Neural cell (in vitro differentiated cells): ENCODE data around the gene DNM3. TPM values are rescaled to one million over a fixed set of nuclear protein-coding genes. Genes with fewer than 3 reads are reported as not detected.
"Not testable (repeated sequence)": the region's sequence is repeated elsewhere in the genome, so short reads cannot be mapped to it uniquely, and the experiment has no call there.

Experiments used
- H2AFZ ChIP-seq: fragments of 200-600, 300-800 bp; sonication (generic), shearing (Covaris generic); 2 replicates; pipeline ENCODE4 v1.6.0; 2014; ENCODE audit warnings: low read depth, mild to moderate bottlenecking, antibody characterized with exemption, low read length, moderate library complexity
- H3F3A ChIP-seq: fragments of 200-600 bp; shearing (Covaris generic); 2 replicates; pipeline ENCODE4 v1.6.1; 2016; ENCODE audit warnings: mild to moderate bottlenecking, moderate library complexity, mixed read lengths, antibody characterized with exemption, low read length; ENCODE audit not compliant: insufficient read depth, poor library complexity, severe bottlenecking
- H3K27ac ChIP-seq: fragments of 200-600, 300-800 bp; sonication (generic), shearing (Covaris generic); 2 replicates; pipeline ENCODE4 v1.5.1; 2014; ENCODE audit warnings: mild to moderate bottlenecking, low read length, moderate library complexity
- H3K27me3 ChIP-seq: fragments of 300-800, 200-600 bp; sonication (generic), shearing (Covaris generic); 2 replicates; pipeline ENCODE4 v1.6.0; 2014; ENCODE audit warnings: mild to moderate bottlenecking, low read depth, low read length, moderate library complexity; ENCODE audit not compliant: insufficient read depth
- H3K36me3 ChIP-seq: fragments of 300-800, 200-600 bp; sonication (generic), shearing (Covaris generic); 2 replicates; pipeline ENCODE4 v1.5.1; 2014; ENCODE audit warnings: mild to moderate bottlenecking, antibody characterized with exemption, low read length, moderate library complexity; ENCODE audit not compliant: insufficient read depth
- H3K4me2 ChIP-seq: fragments of 300-800, 200-600 bp; sonication (generic), shearing (Covaris generic); 2 replicates; pipeline ENCODE4 v1.6.0; 2014; ENCODE audit warnings: mild to moderate bottlenecking, low read length
- H3K4me3 ChIP-seq: fragments of 300-800, 200-600 bp; sonication (generic), shearing (Covaris generic); 2 replicates; pipeline ENCODE4 v1.5.1; 2014; ENCODE audit warnings: mild to moderate bottlenecking, low read length, moderate library complexity
- H3K79me2 ChIP-seq: fragments of 200-600 bp; shearing (Covaris generic); replicated peaks from 2 replicates; pipeline ENCODE4 v1.6.0; 2014; ENCODE audit warnings: mild to moderate bottlenecking, low read length, moderate library complexity; ENCODE audit not compliant: insufficient read depth
- H3K9ac ChIP-seq: fragments of 300-800, 200-600 bp; sonication (generic), shearing (Covaris generic); 2 replicates; pipeline ENCODE4 v1.6.1; 2016; ENCODE audit warnings: mild to moderate bottlenecking, low read length, mixed read lengths
- H3K9me2 ChIP-seq: fragments of 200-600 bp; shearing (Covaris generic); 2 replicates; pipeline ENCODE4 v1.6.1; 2016; ENCODE audit warnings: mild to moderate bottlenecking, low read length, mixed read lengths; ENCODE audit not compliant: insufficient read depth
- H3K9me3 ChIP-seq: fragments of 200-600, 300-800 bp; sonication (generic), shearing (Covaris generic); 2 replicates; pipeline ENCODE4 v1.6.1; 2016; ENCODE audit warnings: mild to moderate bottlenecking, mixed run types, low read length, moderate library complexity, mixed read lengths
- H4K20me1 ChIP-seq: fragments of 200-600 bp; shearing (Covaris generic); 2 replicates; pipeline ENCODE4 v1.6.1; 2016; ENCODE audit warnings: mild to moderate bottlenecking, mixed run types; ENCODE audit not compliant: insufficient read depth
- CTCF ChIP-seq: fragments of 450-650 bp; IDR thresholded peaks from 2 replicates; pipeline ENCODE4 v1.5.1; 2014; ENCODE audit warnings: antibody characterized with exemption, mild to moderate bottlenecking, moderate library complexity; ENCODE audit not compliant: poor library complexity, severe bottlenecking
- EP300 ChIP-seq: fragments of 450-650 bp; conservative IDR thresholded peaks from 2 replicates; pipeline ENCODE4 v1.6.1; 2014; ENCODE audit warnings: antibody characterized with exemption, mild to moderate bottlenecking, moderate library complexity; ENCODE audit not compliant: poor library complexity, severe bottlenecking
- EZH2 ChIP-seq: fragments of 200-600, 300-800 bp; shearing (Covaris generic), sonication (generic); IDR thresholded peaks from 2 replicates; pipeline ENCODE4 v1.6.1; 2014; ENCODE audit warnings: antibody characterized with exemption, low read length, borderline replicate concordance, mild to moderate bottlenecking; ENCODE audit not compliant: insufficient read depth, poor library complexity, severe bottlenecking
- MXI1 ChIP-seq: fragments of 450-650 bp; conservative IDR thresholded peaks from 2 replicates; pipeline ENCODE4 v1.6.1; 2014; ENCODE audit warnings: antibody characterized with exemption, mild to moderate bottlenecking; ENCODE audit not compliant: poor library complexity, severe bottlenecking
- POLR2AphosphoS5 ChIP-seq: IDR thresholded peaks from 2 replicates; pipeline ENCODE4 v1.6.1; 2012
- RAD21 ChIP-seq: fragments of 450-650 bp; conservative IDR thresholded peaks from 2 replicates; pipeline ENCODE4 v1.6.1; 2014; ENCODE audit warnings: antibody characterized with exemption, mild to moderate bottlenecking, moderate library complexity
- REST ChIP-seq: IDR thresholded peaks from 2 replicates; pipeline ENCODE4 v1.6.1; 2012; ENCODE audit warnings: borderline replicate concordance
- SMC3 ChIP-seq: fragments of 450-650 bp; conservative IDR thresholded peaks from 2 replicates; pipeline ENCODE4 v1.6.1; 2014; ENCODE audit warnings: antibody characterized with exemption, mild to moderate bottlenecking, moderate library complexity; ENCODE audit not compliant: poor library complexity
- TAF1 ChIP-seq: IDR thresholded peaks from 2 replicates; pipeline ENCODE4 v1.6.1; 2012; ENCODE audit warnings: low read depth
- polyA plus RNA-seq: library from polyadenylated mRNA; depleted of rRNA; stranded (reverse); fragments of >200 nt; gene quantifications from 2 replicates; pipeline ENCODE4 v1.2.3, GENCODE V29; 2014

DNM3 gene
- polyA plus RNA-seq, 1 donor from 2014 or later = 37.1 TPM

- TF ChIP-seq REST = no peak
- no peak for TF ChIP-seq RAD21
- TF ChIP-seq SMC3 = no peak
- no peak for TF ChIP-seq TAF1
- TF ChIP-seq EP300 = no peak
- TF ChIP-seq CTCF = no peak
- TF ChIP-seq EZH2 = no peak
These were observed 212.9 kb downstream of the DNM3 start for GRCh38 chr1:172054172-172054571.

GRCh38 chr1:172055816-172056419 is 214.6 kb downstream of the DNM3 start:
- H3K27me3 ChIP-seq, H3K79me2 ChIP-seq, H3K27ac ChIP-seq, H4K20me1 ChIP-seq, H3K9ac ChIP-seq, H3K4me2 ChIP-seq, H3F3A ChIP-seq, H3K36me3 ChIP-seq, H2AFZ ChIP-seq, H3K9me3 ChIP-seq, H3K4me3 ChIP-seq, H3K9me2 ChIP-seq: not testable (repeated sequence)

More at GRCh38 chr1:172054172-172054571, 212.9 kb downstream of the DNM3 start:
- no peak overlapping the region for H3K9ac ChIP-seq
- H2AFZ ChIP-seq = no peak overlapping the region
- no peak overlapping the region for H3K4me2 ChIP-seq
- H3K4me3 ChIP-seq = no peak overlapping the region
- no peak overlapping the region for H3K27ac ChIP-seq
- no peaks in the 10 kb centered on the region for H3K27me3 ChIP-seq
- no peaks in the 10 kb centered on the region for H3K9me2 ChIP-seq
- H3F3A ChIP-seq = no peaks in the 10 kb centered on the region
- H3K36me3 ChIP-seq = no peaks in the 10 kb centered on the region
- H3K9me3 ChIP-seq = no peaks in the 10 kb centered on the region
- no peaks in the 10 kb centered on the region for H4K20me1 ChIP-seq
- no peaks in the 10 kb centered on the region for H3K79me2 ChIP-seq

- Histone ChIP-seq H3K9me2 (no peaks in the 10 kb centered on the region), H3K27me3 (no peaks in the 10 kb centered on the region), H3K9me3 (no peaks in the 10 kb centered on the region), H2AFZ (no peak overlapping the region), H3K9ac (no peak overlapping the region), H4K20me1 (no peaks in the 10 kb centered on the region), H3K4me2 (no peak overlapping the region), H3F3A (no peaks in the 10 kb centered on the region), H3K36me3 (no peaks in the 10 kb centered on the region), H3K79me2 (no peaks in the 10 kb centered on the region), H3K4me3 (no peak overlapping the region), H3K27ac (no peak overlapping the region)
- TF ChIP-seq EZH2 = no peak
- no peak for TF ChIP-seq CTCF
- TF ChIP-seq POLR2AphosphoS5 = no peak
- TF ChIP-seq RAD21 = no peak
- no peak for TF ChIP-seq SMC3
- TF ChIP-seq TAF1 = no peak
- TF ChIP-seq MXI1 = no peak
- TF ChIP-seq REST = no peak
- TF ChIP-seq EP300 = no peak
These were observed 227.0 kb downstream of the DNM3 start for GRCh38 chr1:172068334-172068733.
